ENCODE results near the gene CACNA1D. TPM values are rescaled to one million over a fixed set of nuclear protein-coding genes. Genes with fewer than 3 reads are reported as not detected.

CACNA1D gene
- total RNA-seq, 1 donor from 2014 or later, result 6.3 TPM

DNA sequence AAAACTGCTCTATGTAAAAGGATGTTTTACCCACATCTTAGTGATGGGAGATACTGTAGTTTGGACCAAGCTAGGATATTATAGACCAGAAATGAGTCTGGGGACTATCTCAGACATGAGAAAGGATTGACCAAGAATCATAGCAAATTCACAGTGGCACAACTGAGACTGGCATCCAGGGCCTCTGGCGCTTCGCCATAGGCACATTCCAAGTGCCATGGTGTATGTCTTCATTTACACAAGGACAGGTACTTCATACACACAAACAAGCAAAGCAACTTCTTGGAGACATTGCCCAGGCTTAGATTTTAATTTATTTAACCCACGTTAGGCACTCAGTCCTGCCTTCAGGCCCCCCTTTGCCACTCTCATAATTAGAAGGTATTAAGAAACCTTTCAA, 28.9 kb downstream of the CACNA1D start:
- Mint-ChIP-seq H3K4me3 (ENCODE audit: low read depth) (no peak overlapping the region), H3K36me3 (ENCODE audit: insufficient read depth) (no peaks in the 10 kb centered on the region), H3K27ac (no peak overlapping the region), H3K27me3 (no peaks in the 10 kb centered on the region), H3K4me1 (ENCODE audit: low read depth) (peaks cover 4% of the 10 kb centered on the region), H3K9me3 (ENCODE audit: low read depth) (no peaks in the 10 kb centered on the region)
- no peak for DNase-seq (ENCODE audit: low spot score, unreplicated experiment)
- TF ChIP-seq CTCF (IDR thresholded peaks at IDR 0.05; ENCODE audit: unreplicated experiment), result no peak

- no peaks in the 10 kb centered on the region for H3K9me3 Mint-ChIP-seq (ENCODE audit: low read depth)
- H3K4me1 Mint-ChIP-seq (ENCODE audit: low read depth), result no peaks in the 10 kb centered on the region
- DNase-seq (ENCODE audit: low spot score, unreplicated experiment), result no peak
- H3K36me3 Mint-ChIP-seq (ENCODE audit: insufficient read depth), result no peaks in the 10 kb centered on the region
- no peak overlapping the region for H3K27ac Mint-ChIP-seq
- no peak overlapping the region for H3K4me3 Mint-ChIP-seq (ENCODE audit: low read depth)
- H3K27me3 Mint-ChIP-seq, result no peaks in the 10 kb centered on the region
- TF ChIP-seq CTCF (IDR thresholded peaks at IDR 0.05; ENCODE audit: unreplicated experiment), result no peak
Measured at GRCh38 chr3:53524566-53524965, 30.2 kb downstream of the CACNA1D start.

DNA sequence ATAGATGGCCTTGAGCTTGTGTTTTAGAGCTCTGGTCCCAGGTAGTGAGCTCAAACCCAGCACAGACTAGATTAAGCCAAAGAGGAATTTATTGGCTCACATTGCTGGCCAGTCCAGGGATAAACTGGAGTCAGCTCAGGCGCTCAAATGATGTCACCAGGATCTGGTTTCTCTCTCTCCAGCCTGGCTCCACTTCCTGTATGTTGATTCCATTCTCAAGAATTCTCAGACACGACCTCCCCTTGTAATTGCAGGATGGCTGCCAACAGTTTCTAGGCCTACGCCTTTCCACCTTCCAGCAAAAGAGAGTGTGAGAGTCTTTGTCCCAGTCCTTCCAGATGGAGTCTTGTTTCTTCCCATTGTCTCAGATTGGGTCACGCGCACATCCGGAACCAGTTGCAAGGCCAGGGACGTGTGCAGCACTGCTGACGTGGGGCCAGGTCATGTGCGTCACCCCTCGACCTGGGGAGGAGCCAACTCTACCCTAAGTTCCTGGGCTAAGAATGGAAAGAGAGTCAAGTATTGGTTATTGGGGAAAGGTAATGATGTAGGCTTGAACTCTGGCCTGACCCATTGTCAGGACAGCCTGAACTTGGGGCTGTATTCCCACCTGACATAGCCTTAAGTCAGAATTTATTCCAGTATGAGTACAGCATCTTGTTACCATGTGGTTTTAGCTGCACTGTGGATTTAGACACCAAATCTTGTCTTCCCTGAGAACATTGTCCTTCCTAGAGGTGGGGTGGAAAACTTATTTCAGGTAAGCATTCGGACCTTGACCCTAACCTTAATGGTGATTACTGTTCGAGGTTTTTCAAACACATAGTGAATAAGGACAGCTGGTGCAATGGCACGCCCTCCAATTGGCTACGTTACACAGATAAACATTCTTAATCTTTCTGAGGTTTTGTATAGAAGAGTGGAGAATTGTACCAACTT, 31.6 kb downstream of the CACNA1D start:
- no peak overlapping the region for H3K27ac Mint-ChIP-seq
- no peaks in the 10 kb centered on the region for H3K36me3 Mint-ChIP-seq (ENCODE audit: insufficient read depth)
- no peaks in the 10 kb centered on the region for H3K9me3 Mint-ChIP-seq (ENCODE audit: low read depth)
- no peak for DNase-seq (ENCODE audit: low spot score, unreplicated experiment)
- H3K4me3 Mint-ChIP-seq (ENCODE audit: low read depth), result no peak overlapping the region
- no peaks in the 10 kb centered on the region for H3K4me1 Mint-ChIP-seq (ENCODE audit: low read depth)
- TF ChIP-seq CTCF (IDR thresholded peaks at IDR 0.05; ENCODE audit: unreplicated experiment), result no peak
- H3K27me3 Mint-ChIP-seq, result no peaks in the 10 kb centered on the region

DNA sequence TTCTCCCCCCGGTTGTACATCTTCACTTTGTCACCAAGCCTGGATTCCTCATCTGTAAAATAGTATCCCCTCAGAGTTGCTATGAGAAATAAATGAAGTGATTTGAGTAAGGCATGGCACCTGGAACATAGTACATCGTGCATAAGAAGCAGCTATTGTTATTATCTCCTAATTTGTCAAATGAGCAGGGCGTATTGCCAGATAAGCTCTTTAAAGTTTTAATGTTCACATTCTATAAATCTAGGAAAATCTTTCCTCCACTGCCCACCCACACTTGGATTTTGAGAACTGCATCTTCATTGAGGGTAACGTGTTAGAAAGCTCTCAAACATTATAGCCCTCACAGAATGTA, 32.3 kb downstream of the CACNA1D start:
- Mint-ChIP-seq H3K9me3 (ENCODE audit: low read depth) (no peaks in the 10 kb centered on the region), H3K4me3 (ENCODE audit: low read depth) (no peak overlapping the region), H3K27ac (no peak overlapping the region), H3K27me3 (no peaks in the 10 kb centered on the region), H3K4me1 (ENCODE audit: low read depth) (no peaks in the 10 kb centered on the region), H3K36me3 (ENCODE audit: insufficient read depth) (no peaks in the 10 kb centered on the region)
- no peak for TF ChIP-seq CTCF (IDR thresholded peaks at IDR 0.05; ENCODE audit: unreplicated experiment)
- no peak for DNase-seq (ENCODE audit: low spot score, unreplicated experiment)

DNA sequence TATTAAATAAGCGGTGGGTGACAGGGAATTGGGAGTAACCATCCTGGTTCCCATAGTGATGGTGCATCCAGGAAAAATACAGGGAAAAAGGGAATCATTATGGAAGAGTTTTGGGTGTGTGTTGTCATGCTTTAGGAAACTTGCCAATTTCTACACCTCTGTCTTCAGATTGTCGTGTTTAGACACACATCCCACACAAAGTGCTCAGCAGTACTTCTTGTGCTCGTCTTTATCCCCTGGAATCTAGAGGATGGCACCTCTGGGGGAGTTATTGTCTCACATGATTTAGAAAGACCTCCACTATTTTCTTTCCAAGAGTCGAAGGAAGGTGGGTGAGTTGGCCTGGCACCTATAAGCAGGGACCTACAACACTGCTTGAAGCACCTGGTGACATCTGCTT, 35.8 kb downstream of the CACNA1D start:
- Mint-ChIP-seq H3K4me1 (ENCODE audit: low read depth) (peaks cover 3% of the 10 kb centered on the region), H3K27ac (no peak overlapping the region), H3K36me3 (ENCODE audit: insufficient read depth) (no peaks in the 10 kb centered on the region), H3K4me3 (ENCODE audit: low read depth) (no peak overlapping the region), H3K9me3 (ENCODE audit: low read depth) (no peaks in the 10 kb centered on the region), H3K27me3 (peaks cover 6% of the 10 kb centered on the region)
- DNase-seq (ENCODE audit: low spot score, unreplicated experiment), result no peak
- TF ChIP-seq CTCF (IDR thresholded peaks at IDR 0.05; ENCODE audit: unreplicated experiment), result no peak

Data from progenitor cell of endocrine pancreas (in vitro differentiated cells).